Measurements from ENCODE around the gene TEKTIP1. TPM values are rescaled to one million over a fixed set of nuclear protein-coding genes. Genes with fewer than 3 reads are reported as not detected.

TEKTIP1 gene
- total and polyA plus RNA-seq, 2 of the 4 experiments (the other 2 are of a cell fraction): not detected

DNA sequence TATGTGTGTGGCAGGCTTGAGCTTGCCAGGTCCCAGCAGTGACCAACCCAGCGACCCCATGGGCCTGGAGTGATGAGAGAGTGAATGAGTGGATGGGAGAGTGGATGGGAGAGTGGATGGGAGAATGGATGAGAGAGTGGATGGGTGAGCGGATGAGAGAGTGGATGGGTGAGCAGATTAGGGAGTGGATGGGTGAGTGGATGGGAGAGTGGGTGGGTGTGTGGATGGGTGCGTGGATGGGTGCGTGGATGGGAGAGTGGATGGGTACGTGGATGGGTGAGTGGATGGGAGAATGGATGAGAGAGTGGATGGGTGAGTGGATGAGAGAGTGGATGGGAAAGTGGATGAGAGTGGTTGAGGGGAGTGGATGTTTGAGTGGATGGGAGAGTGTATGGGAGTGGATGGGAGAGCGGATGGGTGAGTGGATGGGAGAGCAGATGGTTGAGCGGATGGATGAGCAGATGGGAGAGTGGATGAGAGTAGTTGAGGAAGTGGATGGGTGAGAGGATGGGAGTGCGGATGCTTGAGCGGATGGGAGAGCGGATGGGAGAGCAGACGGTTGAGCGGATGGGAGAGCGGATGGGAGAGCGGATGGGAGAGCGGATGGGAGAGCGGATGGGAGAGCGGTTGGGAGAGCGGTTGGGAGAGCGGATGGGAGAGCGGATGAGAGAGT lies 10.3 kb upstream of the TEKTIP1 start:
- in situ Hi-C loops (cut with MboI; ENCODE audit: low sequenced_read_pairs) (no loop called here), intact Hi-C loops (cut with micrococcal nuclease) (no loop called here), dilution Hi-C loops (cut with HindIII; ENCODE audit: low sequenced_read_pairs, unreplicated experiment) (no loop called here)
- ChIA-PET CTCF (no interaction called here), POLR2A (ENCODE audit: unreplicated experiment) (no interaction called here)
- Histone ChIP-seq H3K9ac (ENCODE audit: low read depth, low read length) (no peak overlapping the region), H3K4me2 (ENCODE audit: low read depth, low read length) (no peak overlapping the region), H3K27me3 (ENCODE audit: control insufficient read depth, insufficient read depth, low read length) (no peaks in the 10 kb centered on the region), H3K9me3 (ENCODE audit: control insufficient read depth, insufficient read depth, low read length) (no peaks in the 10 kb centered on the region), H3K14ac (replicated peaks; ENCODE audit: low read depth, low read length) (no peak overlapping the region), H3K23ac (ENCODE audit: low read depth, low read length) (no peak overlapping the region), H3K27ac (ENCODE audit: insufficient read depth, low read length) (no peak overlapping the region), H2BK120ac (ENCODE audit: low read depth, low read length) (no peak overlapping the region), H2BK20ac (ENCODE audit: low read depth, low read length) (no peak overlapping the region), H2AK5ac (ENCODE audit: low read depth, low read length) (no peak overlapping the region), H2BK15ac (ENCODE audit: low read depth, low read length) (no peak overlapping the region), H4K8ac (ENCODE audit: low read depth in 2 of 2, low read length in 2 of 2) (no peak overlapping the region), H3K4ac (ENCODE audit: low read depth, low read length) (no peak overlapping the region), H3K56ac (ENCODE audit: extremely low read depth, insufficient read depth, low read length) (no peak overlapping the region), H3K18ac (ENCODE audit: low read depth, low read length) (no peak overlapping the region), H4K91ac (ENCODE audit: insufficient read depth, low read depth, low read length) (no peak overlapping the region), H2AFZ (replicated peaks; ENCODE audit: low read length, poor library complexity) (no peak overlapping the region), H4K5ac (ENCODE audit: low read depth, low read length) (no peak overlapping the region), H2BK5ac (ENCODE audit: low read depth, low read length, poor library complexity, severe bottlenecking) (no peak overlapping the region), H2AK9ac (replicated peaks; ENCODE audit: low read depth, low read length, poor library complexity) (peak overlapping the region; percentile 24), H3K4me3 (ENCODE audit: insufficient read depth, low read depth, low read length) (no peak overlapping the region), H3K79me1 (ENCODE audit: low read depth in 1 of 2, low read length in 2 of 2) (peaks cover 14 to 33% of the 10 kb centered on the region in 2 experiments), H3K36me3 (ENCODE audit: control insufficient read depth, insufficient read depth, low read length) (peaks cover 70% of the 10 kb centered on the region), H4K20me1 (ENCODE audit: insufficient read depth, low read length) (peaks cover 20% of the 10 kb centered on the region; the same call in 1 of the 2 replicates), H3K9me1 (ENCODE audit: insufficient read depth, low read length) (peaks cover 6% of the 10 kb centered on the region; the same call in 1 of the 2 replicates), H3K4me1 (ENCODE audit: control insufficient read depth, insufficient read depth, low read length) (no peaks in the 10 kb centered on the region)
- DNase-seq (no peak), ATAC-seq (ENCODE audit: low read depth) (no peak)
- TF ChIP-seq, protein P1, sequence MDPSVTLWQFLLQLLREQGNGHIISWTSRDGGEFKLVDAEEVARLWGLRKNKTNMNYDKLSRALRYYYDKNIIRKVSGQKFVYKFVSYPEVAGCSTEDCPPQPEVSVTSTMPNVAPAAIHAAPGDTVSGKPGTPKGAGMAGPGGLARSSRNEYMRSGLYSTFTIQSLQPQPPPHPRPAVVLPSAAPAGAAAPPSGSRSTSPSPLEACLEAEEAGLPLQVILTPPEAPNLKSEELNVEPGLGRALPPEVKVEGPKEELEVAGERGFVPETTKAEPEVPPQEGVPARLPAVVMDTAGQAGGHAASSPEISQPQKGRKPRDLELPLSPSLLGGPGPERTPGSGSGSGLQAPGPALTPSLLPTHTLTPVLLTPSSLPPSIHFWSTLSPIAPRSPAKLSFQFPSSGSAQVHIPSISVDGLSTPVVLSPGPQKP (IDR thresholded peaks at IDR 0.05; ENCODE audit: borderline replicate concordance, low read depth, low read length): no peak
- TF ChIP-seq POLR2A (IDR thresholded peaks at IDR 0.05; ENCODE audit: low read depth, low read length): no peak
- no peak for TF ChIP-seq MXI1 (IDR thresholded peaks at IDR 0.05; ENCODE audit: borderline replicate concordance, low read depth, low read length)
- no peak for TF ChIP-seq MAFK (IDR thresholded peaks at IDR 0.05; ENCODE audit: low read depth, low read length)
- no peak for TF ChIP-seq BHLHE40 (IDR thresholded peaks at IDR 0.05; ENCODE audit: low read depth, low read length)
- TF ChIP-seq, protein P2, sequence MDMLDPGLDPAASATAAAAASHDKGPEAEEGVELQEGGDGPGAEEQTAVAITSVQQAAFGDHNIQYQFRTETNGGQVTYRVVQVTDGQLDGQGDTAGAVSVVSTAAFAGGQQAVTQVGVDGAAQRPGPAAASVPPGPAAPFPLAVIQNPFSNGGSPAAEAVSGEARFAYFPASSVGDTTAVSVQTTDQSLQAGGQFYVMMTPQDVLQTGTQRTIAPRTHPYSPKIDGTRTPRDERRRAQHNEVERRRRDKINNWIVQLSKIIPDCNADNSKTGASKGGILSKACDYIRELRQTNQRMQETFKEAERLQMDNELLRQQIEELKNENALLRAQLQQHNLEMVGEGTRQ (IDR thresholded peaks at IDR 0.05; ENCODE audit: low read depth, low read length): no peak
- TF ChIP-seq RFX5 (IDR thresholded peaks at IDR 0.05; ENCODE audit: low read depth, low read length): no peak
- no TSS peak for BruUV-seq (replicated peaks)
- WGBS, 2 experiments (ENCODE audit: extremely low coverage in 2 of 2, insufficient read length in 1 of 2): 99 to 100% methylated on average over 2 to 18 of the region's 20 CpGs

All from IMR-90 (cell line).